ENCODE results near the gene MTCH1.
"Not testable (repeated sequence)": the region's sequence is repeated elsewhere in the genome, so short reads cannot be mapped to it uniquely, and the experiment has no call there.

The MTCH1 gene

GRCh38 chr6:36954262-36954931 lies 31.6 kb downstream of the MTCH1 start, which contains the start of gene PI16:
TSS of gene PI16 (plus strand) at chr6:36954738. CDS start at chr6:36954761, 23 bp downstream.
- DNase-seq (ENCODE audit: low read depth in 2 of 2), result no peak

GRCh38 chr6:36953931-36954261 lies 32.1 kb downstream of the MTCH1 start:
- no peak for DNase-seq (ENCODE audit: low read depth in 2 of 2)

- DNase-seq (ENCODE audit: low read depth in 2 of 2), result no peak
Measured at GRCh38 chr6:36949636-36950035, 36.4 kb downstream of the MTCH1 start.

- DNase-seq (ENCODE audit: low read depth in 2 of 2), result not testable (repeated sequence)
Measured at GRCh38 chr6:36949076-36949475, 36.9 kb downstream of the MTCH1 start.

- no peak for DNase-seq (ENCODE audit: low read depth in 2 of 2)
Measured at GRCh38 chr6:36947570-36948351, 38.2 kb downstream of the MTCH1 start.

GRCh38 chr6:36946526-36946925 lies 39.5 kb downstream of the MTCH1 start:
- no peak for DNase-seq (ENCODE audit: low read depth in 2 of 2)

GRCh38 chr6:36945301-36945700 lies 40.7 kb downstream of the MTCH1 start:
- DNase-seq (ENCODE audit: low read depth in 2 of 2), result no peak

GRCh38 chr6:36944650-36945049 lies 41.3 kb downstream of the MTCH1 start:
- no peak for DNase-seq (ENCODE audit: low read depth in 2 of 2)

- DNase-seq (ENCODE audit: low read depth in 2 of 2), result not testable (repeated sequence)
Measured at GRCh38 chr6:36942329-36942728, 43.7 kb downstream of the MTCH1 start.

- DNase-seq (ENCODE audit: low read depth in 2 of 2), result not testable (repeated sequence)
Measured at GRCh38 chr6:36941561-36941960, 44.4 kb downstream of the MTCH1 start.

GRCh38 chr6:36940027-36940426 lies 46.0 kb downstream of the MTCH1 start:
- no peak for DNase-seq (ENCODE audit: low read depth in 2 of 2)

GRCh38 chr6:36939005-36939404 lies 47.0 kb downstream of the MTCH1 start:
- not testable (repeated sequence) for DNase-seq (ENCODE audit: low read depth in 2 of 2)

GRCh38 chr6:36938536-36938935 lies 47.5 kb downstream of the MTCH1 start:
- DNase-seq (ENCODE audit: low read depth in 2 of 2), result no peak

- DNase-seq (ENCODE audit: low read depth in 2 of 2), result no peak
Measured at GRCh38 chr6:36937896-36938295, 48.1 kb downstream of the MTCH1 start.

GRCh38 chr6:36936824-36937223 lies 49.2 kb downstream of the MTCH1 start:
- no peak for DNase-seq (ENCODE audit: low read depth in 2 of 2)

GRCh38 chr6:36934901-36935300 lies 51.1 kb downstream of the MTCH1 start:
- no peak for DNase-seq (ENCODE audit: low read depth in 2 of 2)

- no peak for DNase-seq (ENCODE audit: low read depth in 2 of 2)
Measured at GRCh38 chr6:36933519-36933918, 52.5 kb downstream of the MTCH1 start.

- no peak for DNase-seq (ENCODE audit: low read depth in 2 of 2)
Measured at GRCh38 chr6:36933102-36933501, 52.9 kb downstream of the MTCH1 start.

GRCh38 chr6:36930483-36930882 lies 55.5 kb downstream of the MTCH1 start:
- DNase-seq (ENCODE audit: low read depth in 2 of 2), result no peak

- DNase-seq (ENCODE audit: low read depth in 2 of 2), result no peak
Measured at GRCh38 chr6:36929607-36930006, 56.4 kb downstream of the MTCH1 start.

GRCh38 chr6:36929152-36929551 lies 56.8 kb downstream of the MTCH1 start:
- DNase-seq (ENCODE audit: low read depth in 2 of 2), result no peak

- no peak for DNase-seq (ENCODE audit: low read depth in 2 of 2)
Measured at GRCh38 chr6:36928547-36928918, 57.5 kb downstream of the MTCH1 start.

Data from stimulated activated CD8-positive, alpha-beta memory T cell treated with anti-CD3 and anti-CD28 coated beads, Interleukin-2, amount 100 ng/mL, for 48 hours (primary cell).